ENCODE measurements around the gene IRF2. TPM values are rescaled to one million over a fixed set of nuclear protein-coding genes. Genes with fewer than 3 reads are reported as not detected.

The IRF2 gene
- total RNA-seq, 2 experiments from 2014 or later = 11.4 to 14.9 TPM

- DNase-seq (peak in 12 of 14 experiments; percentile 7 to 58 (median 30)), ATAC-seq (ENCODE audit: poor library complexity) (no peak)
- ChIA-PET POLR2A (interaction anchor here (5.2 kb wide), 1 partner anchor 58 kb away, joined by 233 read pairs; no protein-coding TSS in a partner anchor), CTCF (interaction anchor here (1.2 kb wide), 1 partner anchor 32 kb away, joined by 3 read pairs; no protein-coding TSS in a partner anchor)
- Histone ChIP-seq H3K4me3 (ENCODE audit: low read length) (peak overlapping the region; percentile 99), H3K27ac (ENCODE audit: low read depth in 1 of 2, low read length in 2 of 2) (peak overlapping the region; percentile 8 to 31), H3K36me3 (ENCODE audit: insufficient read depth, low read length) (peaks cover 4% of the 10 kb centered on the region), H3K27me3 (ENCODE audit: control insufficient read depth in 1 of 2, insufficient read depth in 2 of 2, low read length in 2 of 2) (no peaks in the 10 kb centered on the region), H3K9me3 (ENCODE audit: control insufficient read depth in 1 of 2, insufficient read depth in 1 of 2, low read length in 2 of 2) (no peaks in the 10 kb centered on the region), H3K4me1 (ENCODE audit: insufficient read depth, low read length) (peaks cover 41% of the 10 kb centered on the region)
- H3K4me1 Mint-ChIP-seq (ENCODE audit: low read depth) = peaks cover 51% of the 10 kb centered on the region
- no peak for TF ChIP-seq CTCF (IDR thresholded peaks at IDR 0.05)
- peak overlapping the region; percentile 98 for H3K27ac Mint-ChIP-seq
- no peaks in the 10 kb centered on the region for H3K9me3 Mint-ChIP-seq
- peaks cover 42% of the 10 kb centered on the region for H3K36me3 Mint-ChIP-seq (ENCODE audit: low read depth)
- H3K27me3 Mint-ChIP-seq = no peaks in the 10 kb centered on the region
- intact Hi-C loops (cut with DNase I, micrococcal nuclease) = loop anchor here (5.0 to 10.0 kb wide), 4 partner anchors 258 to 736 kb away; partner anchors contain the start of genes ACSL1 (in 1 of the 2) and CENPU (in 1 of the 2)
- H3K4me3 Mint-ChIP-seq = peak overlapping the region; percentile 90
These were observed 2.3 kb upstream of the IRF2 start for GRCh38 chr4:184476695-184477094.

- no peaks in the 10 kb centered on the region for H3K27me3 Mint-ChIP-seq
- H3K27ac Mint-ChIP-seq = peak overlapping the region; percentile 98
- intact Hi-C loops (cut with DNase I, micrococcal nuclease) = loop anchor here (2.0 to 10.0 kb wide), 6 partner anchors 61 to 737 kb away; partner anchors contain the start of genes CASP3 (in 2 of the 2), PRIMPOL (in 2 of the 2), ACSL1 (in 1 of the 2) and CENPU (in 1 of the 2)
- ChIA-PET POLR2A (interaction anchor here (0.6 to 5.2 kb wide), 22 partner anchors 10 to 1032 kb away, joined by 3 to 233 read pairs (median 11); partner anchors contain the start of genes CASP3, CDKN2AIP, CENPU and PRIMPOL), CTCF (interaction anchor here (0.6 to 2.0 kb wide), 2 partner anchors 62 to 212 kb away, joined by 3 to 7 read pairs; no protein-coding TSS in a partner anchor)
- Histone ChIP-seq H3K27ac (ENCODE audit: low read depth in 1 of 2, low read length in 2 of 2) (peak overlapping the region; percentile 87 to 95), H3K36me3 (ENCODE audit: insufficient read depth, low read length) (peaks cover 4% of the 10 kb centered on the region), H3K9me3 (ENCODE audit: control insufficient read depth in 1 of 2, insufficient read depth in 1 of 2, low read length in 2 of 2) (no peaks in the 10 kb centered on the region), H3K27me3 (ENCODE audit: control insufficient read depth in 1 of 2, insufficient read depth in 2 of 2, low read length in 2 of 2) (no peaks in the 10 kb centered on the region), H3K4me3 (ENCODE audit: low read length) (peak overlapping the region; percentile 99), H3K4me1 (ENCODE audit: insufficient read depth, low read length) (peaks cover 43% of the 10 kb centered on the region)
- peaks cover 43% of the 10 kb centered on the region for H3K36me3 Mint-ChIP-seq (ENCODE audit: low read depth)
- no peak for ATAC-seq (ENCODE audit: poor library complexity)
- H3K4me3 Mint-ChIP-seq = peak overlapping the region; percentile 98
- no peaks in the 10 kb centered on the region for H3K9me3 Mint-ChIP-seq
- TF ChIP-seq CTCF (IDR thresholded peaks at IDR 0.05) = no peak
- H3K4me1 Mint-ChIP-seq (ENCODE audit: low read depth) = peaks cover 62% of the 10 kb centered on the region
- peak in 1 of 14 experiments; percentile 24 for DNase-seq
These were observed 1.1 kb upstream of the IRF2 start for GRCh38 chr4:184475498-184475897.

- Histone ChIP-seq H3K27ac (ENCODE audit: low read depth in 1 of 2, low read length in 2 of 2) (peak overlapping the region; percentile 87 to 95), H3K4me3 (ENCODE audit: low read length) (peak overlapping the region; percentile 99), H3K9me3 (ENCODE audit: control insufficient read depth in 1 of 2, insufficient read depth in 1 of 2, low read length in 2 of 2) (no peaks in the 10 kb centered on the region), H3K27me3 (ENCODE audit: control insufficient read depth in 1 of 2, insufficient read depth in 2 of 2, low read length in 2 of 2) (no peaks in the 10 kb centered on the region), H3K4me1 (ENCODE audit: insufficient read depth, low read length) (peaks cover 46% of the 10 kb centered on the region), H3K36me3 (ENCODE audit: insufficient read depth, low read length) (peaks cover 4% of the 10 kb centered on the region)
- H3K9me3 Mint-ChIP-seq = no peaks in the 10 kb centered on the region
- peak overlapping the region; percentile 98 for H3K4me3 Mint-ChIP-seq
- intact Hi-C loops (cut with DNase I, micrococcal nuclease) = loop anchor here (2.0 to 10.0 kb wide), 6 partner anchors 62 to 737 kb away; partner anchors contain the start of genes CASP3 (in 2 of the 2), PRIMPOL (in 2 of the 2), ACSL1 (in 1 of the 2) and CENPU (in 1 of the 2)
- H3K27me3 Mint-ChIP-seq = no peaks in the 10 kb centered on the region
- H3K4me1 Mint-ChIP-seq (ENCODE audit: low read depth) = peaks cover 63% of the 10 kb centered on the region
- POLR2A ChIA-PET = interaction anchor here (0.6 to 5.2 kb wide), 35 partner anchors 10 to 1031 kb away, joined by 3 to 233 read pairs (median 6); partner anchors contain the start of genes CASP3, CDKN2AIP, CENPU and PRIMPOL
- DNase-seq = peak in 13 of 14 experiments; percentile 16 to 72 (median 42)
- CTCF ChIA-PET = interaction anchor here (0.6 to 2.0 kb wide), 2 partner anchors 62 to 211 kb away, joined by 3 to 7 read pairs; no protein-coding TSS in a partner anchor
- no peak for TF ChIP-seq CTCF (IDR thresholded peaks at IDR 0.05)
- peak; percentile 24 for ATAC-seq (ENCODE audit: poor library complexity)
- H3K27ac Mint-ChIP-seq = peak overlapping the region; percentile 98
- peaks cover 43% of the 10 kb centered on the region for H3K36me3 Mint-ChIP-seq (ENCODE audit: low read depth)
These were observed 729 bp upstream of the IRF2 start for GRCh38 chr4:184475096-184475461.
